GM12878 (cell line): ENCODE data around the gene ZNF79. TPM values are rescaled to one million over a fixed set of nuclear protein-coding genes. Genes with fewer than 3 reads are reported as not detected.
A peak's percentile ranks its signal among the peaks of the same experiment; 100 is the strongest.

ENCODE experiments used
- ATAC-seq: fragments of 200-7000 bp; cut with Tn5 transposase; 3 replicates; pipeline ENCODE4 v1.9.1; 2020; ENCODE audit warnings: mild to moderate bottlenecking, moderate library complexity
- BruUV-seq: library from RNA; stranded (reverse); fragments of 400-500 nt; replicated peaks from 2 replicates; lab custom pipeline; 2021; lab: Mats Ljungman, UMichigan
- CTCF ChIA-PET: fragments of 300-600 bp; sonication (Branson Sonifier 250); formaldehyde crosslinking; extraction: SDS; loops from one replicate; lab custom pipeline; 2021; ENCODE audit warnings: inconsistent platforms; lab: Yijun Ruan, JAX
- POLR2A ChIA-PET: fragments of 350-600 bp; formaldehyde crosslinking; extraction: SDS; loops from one replicate; lab custom pipeline; 2021; ENCODE audit warnings: inconsistent platforms; lab: Charles Lee
- RAD21 ChIA-PET: fragments of 300-600 bp; sonication (Branson Sonifier 250); formaldehyde crosslinking; loops from one replicate; lab custom pipeline; 2023; ENCODE audit warnings: antibody characterized with exemption; ENCODE audit not compliant: unreplicated experiment; lab: Charles Lee
- SMC1A ChIA-PET: fragments of 300-600 bp; sonication (Branson Sonifier 250); formaldehyde crosslinking; loops from one replicate; lab custom pipeline; 2023; ENCODE audit not compliant: unreplicated experiment, uncharacterized antibody; lab: Charles Lee
- DNase-seq: peaks from one replicate; pipeline ENCODE4 v3.0.0-alpha.2; 2011; ENCODE audit warnings: low read depth, low spot score
- FAIRE-seq: peaks from 3 replicates; lab custom pipeline; 2011; peaks lifted over from hg19 to GRCh38; lab: Jason Lieb, UNC
- H2AFZ ChIP-seq: 2 replicates; pipeline ENCODE4 v1.6.0; 2011; ENCODE audit warnings: low read depth, low read length, control low read depth; ENCODE audit not compliant: control insufficient read depth
- H3K27ac ChIP-seq: 2 replicates; pipeline ENCODE4 v1.5.1; 2011; ENCODE audit warnings: control low read depth; ENCODE audit not compliant: control insufficient read depth, insufficient read depth
- H3K27me3 ChIP-seq, 2 experiments: replicated peaks in 1 of 2; 2 replicates each; pipeline versions ENCODE4 v1.6.0 to v1.6.1; 2011; ENCODE audit warnings: low read length in 1 of 2; ENCODE audit not compliant: control insufficient read depth in 2 of 2, insufficient read depth in 2 of 2
- H3K36me3 ChIP-seq, 2 experiments: 2 replicates each; pipeline ENCODE4 v1.5.1; 2011; ENCODE audit warnings: low read length in 1 of 2; ENCODE audit not compliant: control insufficient read depth in 2 of 2, insufficient read depth in 2 of 2
- H3K4me1 ChIP-seq: 2 replicates; pipeline ENCODE4 v1.6.1; 2011; ENCODE audit warnings: mild to moderate bottlenecking, low read length, moderate library complexity, mixed read lengths; ENCODE audit not compliant: control insufficient read depth, insufficient read depth
- H3K4me2 ChIP-seq: 2 replicates; pipeline ENCODE4 v1.6.0; 2011; ENCODE audit warnings: control low read depth; ENCODE audit not compliant: control insufficient read depth, insufficient read depth
- H3K4me3 ChIP-seq: fragments of 200-600 bp; sonication (generic); 2 replicates; pipeline ENCODE4 v1.5.1; 2016
- H3K79me2 ChIP-seq: 2 replicates; pipeline ENCODE4 v1.6.0; 2011; ENCODE audit warnings: low read length; ENCODE audit not compliant: control insufficient read depth, insufficient read depth
- H3K9ac ChIP-seq: 2 replicates; pipeline ENCODE4 v1.8.0; 2011; ENCODE audit warnings: low read length, control low read depth, mixed read lengths; ENCODE audit not compliant: control insufficient read depth, insufficient read depth
- H3K9me3 ChIP-seq: replicated peaks from 3 replicates; pipeline ENCODE4 v1.5.1; 2011; ENCODE audit warnings: mild to moderate bottlenecking, low read length; ENCODE audit not compliant: control insufficient read depth, insufficient read depth
- H4K20me1 ChIP-seq: 2 replicates; pipeline ENCODE4 v1.6.0; 2011; ENCODE audit not compliant: control insufficient read depth, insufficient read depth
- ATF2 ChIP-seq: IDR thresholded peaks from 2 replicates; pipeline ENCODE4 v1.6.1; 2012; ENCODE audit warnings: low read length, inconsistent platforms
- CBFB ChIP-seq: IDR thresholded peaks from 2 replicates; pipeline ENCODE4 v1.6.1; 2016; ENCODE audit warnings: antibody characterized with exemption, low read depth
- EED ChIP-seq: sonication (generic); IDR thresholded peaks from 2 replicates; pipeline ENCODE4 v1.6.1; 2016; ENCODE audit warnings: antibody characterized with exemption, low read depth
- MTA3 ChIP-seq: IDR thresholded peaks from 2 replicates; pipeline ENCODE4 v1.6.1; 2012; ENCODE audit warnings: low read length, inconsistent platforms, borderline replicate concordance
- POLR2AphosphoS5 ChIP-seq: IDR thresholded peaks from 2 replicates; pipeline ENCODE4 v1.6.1; 2011; ENCODE audit warnings: mild to moderate bottlenecking, low read length, inconsistent platforms
- ZBTB33 ChIP-seq: fragments of 450-650 bp; IDR thresholded peaks from 2 replicates; pipeline ENCODE4 v1.6.1; 2017; ENCODE audit warnings: mild to moderate bottlenecking
- WGBS: methylation state at CpG from one replicate; pipeline ENCODE4 v1.1.6; 2016; ENCODE audit warnings: low lambda C conversion rate; ENCODE audit not compliant: insufficient replicate concordance, insufficient coverage; ENCODE audit errors: missing lambda C conversion rate; 5-methylcytosine and 5-hydroxymethylcytosine counted together
- in situ Hi-C: fragments of 300-500 bp; cut with MboI; formaldehyde crosslinking; loops from 9 replicates; pipeline ENCODE4 v1.14.3; 2018; ENCODE audit warnings: mixed read lengths
- intact Hi-C: fragments of 100-400 bp; cut with micrococcal nuclease; formaldehyde crosslinking; loops from one replicate; pipeline ENCODE4 v1.14.2; 2022; ENCODE audit not compliant: unreplicated experiment
- polyA plus RNA-seq, 11 experiments: library from polyadenylated mRNA; depleted of rRNA in 4 of 11; unstranded in 6 of 11; stranded (reverse) in 5 of 11; fragments of >200 nt; fragmentation: Nextera tagmentation in 4 of 11; fragmentation: Illumina TruSeq in 1 of 11; extraction: Ambion mirVana in 4 of 11; extraction: Trizol in 1 of 11; gene quantifications; 1 replicate in 1 of 11; 2 replicates in 10 of 11; pipeline versions ENCODE4 v1.2.1 to v1.2.3, GENCODE V29; 2011 to 2016; ENCODE audit warnings: inconsistent platforms in 2 of 11, missing spikeins in 2 of 11, low read depth in 1 of 11
- total RNA-seq, 4 experiments: library from RNA; depleted of rRNA in 3 of 4; stranded (reverse); fragments of >200 nt in 3 of 4; fragmentation: Illumina TruSeq in 1 of 4; extraction: Trizol in 1 of 4; gene quantifications; 2 replicates each; pipeline versions ENCODE4 v1.2.1 to v1.2.3, GENCODE V29; 2013 to 2021

The ZNF79 gene
- total and polyA plus RNA-seq, 10 of the 15 experiments (the other 5 are each of a cell fraction or from before 2014, with no cell fraction given) = 1.8 to 14.1 (median 11.7) TPM

DNA sequence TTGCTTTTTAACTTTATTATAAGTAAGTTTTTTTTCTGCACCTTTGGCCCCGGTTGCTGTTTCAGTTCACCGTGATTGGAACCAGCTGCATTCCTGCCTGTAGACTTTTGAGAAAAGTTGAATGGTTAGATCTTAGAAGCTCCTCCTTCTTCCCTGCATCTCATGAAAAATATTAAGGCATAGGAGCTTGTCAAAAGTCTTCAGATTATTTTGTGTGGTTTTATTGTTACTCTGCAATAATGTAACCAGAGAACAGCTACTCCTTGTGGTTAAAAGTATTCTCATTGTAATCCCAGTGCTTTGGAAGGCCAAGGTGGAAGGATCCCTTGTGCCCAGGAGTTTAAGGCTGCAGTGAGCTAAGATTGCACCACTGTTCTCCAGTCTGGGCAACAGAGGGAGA is 30.5 kb upstream of the ZNF79 start (continued):
- no peak for TF ChIP-seq ZBTB33

- in situ Hi-C loops = loop anchor here (5.0 kb wide), 1 partner anchor 178 kb away; no protein-coding TSS in a partner anchor
- 90% methylated on average over 7 of the region's 7 CpGs for WGBS
- CTCF ChIA-PET = interaction anchor here (0.6 to 2.3 kb wide), 4 partner anchors 76 to 466 kb away, joined by 3 to 12 read pairs (median 6); no protein-coding TSS in a partner anchor
Observed at GRCh38 chr9:127395497-127396252, 28.5 kb upstream of the ZNF79 start.

More at GRCh38 chr9:127395497-127396252, 28.5 kb upstream of the ZNF79 start:
- Histone ChIP-seq H3K27me3 (no peaks in the 10 kb centered on the region), H2AFZ (peak overlapping the region; percentile 62), H3K4me2 (peak overlapping the region; percentile 98), H3K79me2 (peaks cover 9% of the 10 kb centered on the region), H4K20me1 (no peaks in the 10 kb centered on the region)
- RAD21 ChIA-PET = interaction anchor here (1.3 to 1.9 kb wide), 4 partner anchors 56 to 181 kb away, joined by 8 to 17 read pairs (median 11); partner anchors contain the start of genes LRSAM1 and RPL12
- ATAC-seq = no peak
- no TSS peak for BruUV-seq
- no peak for TF ChIP-seq CBFB
- no peak for TF ChIP-seq MTA3
- no peak for TF ChIP-seq EED
- TF ChIP-seq POLR2AphosphoS5 = no peak
- no peak for TF ChIP-seq ATF2
- TF ChIP-seq, all 136 proteins: peak for 0
- Histone ChIP-seq H3K27ac (no peak overlapping the region; the same call in 1 of the 2 replicates), H3K9ac (0 out of 2 replicates have a peak overlapping the region, but pooled peaks have one; percentile 51), H3K9me3 (no peaks in the 10 kb centered on the region), H3K4me1 (peaks cover 10% of the 10 kb centered on the region), H3K4me3 (no peak overlapping the region; the same call in 1 of the 2 replicates), H3K36me3 (no peaks in the 10 kb centered on the region; a peak in 1 of 4 replicates)
- DNase-seq = no peak
- intact Hi-C loops = loop anchor here (2.0 to 5.0 kb wide), 3 partner anchors 83 to 453 kb away; no protein-coding TSS in a partner anchor
- ChIA-PET SMC1A (no interaction called here), POLR2A (interaction anchor here (0.6 to 1.6 kb wide), 4 partner anchors 8 to 361 kb away, joined by 6 to 18 read pairs (median 8); partner anchors contain the start of genes LRSAM1, RPL12 and ZNF79)
- peak; percentile 52 for FAIRE-seq
